Memory B cell (primary cell): ENCODE measurements around the gene ZFP36L2.

Experiments
- ATAC-seq: fragments of 150-1000 bp; cut with Tn5 transposase; 2 replicates; pipeline ENCODE4 v1.10.0; 2021; ENCODE audit warnings: low read depth, mild to moderate bottlenecking, moderate library complexity
- DNase-seq, 2 donors: peaks; one replicate each; pipeline ENCODE4 v3.0.0; 2022; ENCODE audit warnings: low spot score in 2 of 2
- H3K27ac Mint-ChIP-seq: one replicate; pipeline ENCODE4 v1.8.0; 2022; ENCODE audit warnings: mild to moderate bottlenecking, moderate library complexity, mixed read lengths
- H3K27me3 Mint-ChIP-seq: one replicate; pipeline ENCODE4 v1.8.0; 2022; ENCODE audit warnings: mixed read lengths
- H3K36me3 Mint-ChIP-seq: one replicate; pipeline ENCODE4 v1.8.0; 2022; ENCODE audit warnings: mild to moderate bottlenecking, mixed read lengths
- H3K4me1 Mint-ChIP-seq: one replicate; pipeline ENCODE4 v1.8.0; 2022; ENCODE audit warnings: mixed read lengths
- H3K4me3 Mint-ChIP-seq: one replicate; pipeline ENCODE4 v1.8.0; 2022; ENCODE audit warnings: mild to moderate bottlenecking, moderate library complexity, mixed read lengths
- H3K9me3 Mint-ChIP-seq: one replicate; pipeline ENCODE4 v1.8.0; 2022; ENCODE audit warnings: mixed read lengths

The ZFP36L2 gene

GRCh38 chr2:43186679-43187374, 39.6 kb downstream of the ZFP36L2 start:
- DNase-seq (no peak), ATAC-seq (no peak)
- Mint-ChIP-seq H3K36me3 (no peaks in the 10 kb centered on the region), H3K4me3 (no peak overlapping the region), H3K27me3 (no peaks in the 10 kb centered on the region), H3K27ac (no peak overlapping the region), H3K9me3 (no peaks in the 10 kb centered on the region), H3K4me1 (peaks cover 11% of the 10 kb centered on the region)

- H3K9me3 Mint-ChIP-seq = no peaks in the 10 kb centered on the region
- ATAC-seq = no peak
- H3K27ac Mint-ChIP-seq = peak overlapping the region; percentile 61
- H3K4me3 Mint-ChIP-seq = no peak overlapping the region
- H3K27me3 Mint-ChIP-seq = no peaks in the 10 kb centered on the region
- H3K36me3 Mint-ChIP-seq = peaks cover 3% of the 10 kb centered on the region
- peaks cover 12% of the 10 kb centered on the region for H3K4me1 Mint-ChIP-seq
- DNase-seq = no peak
These were observed 40.1 kb downstream of the ZFP36L2 start for GRCh38 chr2:43186321-43186678.

GRCh38 chr2:43185146-43185545, 41.3 kb downstream of the ZFP36L2 start:
- Mint-ChIP-seq H3K4me1 (peaks cover 16% of the 10 kb centered on the region), H3K27me3 (no peaks in the 10 kb centered on the region), H3K4me3 (no peak overlapping the region), H3K27ac (no peak overlapping the region), H3K36me3 (peaks cover 6% of the 10 kb centered on the region), H3K9me3 (no peaks in the 10 kb centered on the region)
- DNase-seq (no peak), ATAC-seq (no peak)

- peaks cover 6% of the 10 kb centered on the region for H3K36me3 Mint-ChIP-seq
- no peaks in the 10 kb centered on the region for H3K9me3 Mint-ChIP-seq
- H3K4me1 Mint-ChIP-seq = peaks cover 16% of the 10 kb centered on the region
- ATAC-seq = no peak
- no peak overlapping the region for H3K4me3 Mint-ChIP-seq
- no peak overlapping the region for H3K27ac Mint-ChIP-seq
- no peaks in the 10 kb centered on the region for H3K27me3 Mint-ChIP-seq
- no peak for DNase-seq
These were observed 42.0 kb downstream of the ZFP36L2 start for GRCh38 chr2:43184339-43184895.

- no peak overlapping the region for H3K27ac Mint-ChIP-seq
These were observed 42.7 kb downstream of the ZFP36L2 start for GRCh38 chr2:43183743-43184142.

GRCh38 chr2:43180897-43181296, 45.5 kb downstream of the ZFP36L2 start:
- ATAC-seq (no peak), DNase-seq (no peak)
- H3K4me3 Mint-ChIP-seq = no peak overlapping the region
- peak overlapping the region; percentile 66 for H3K27ac Mint-ChIP-seq
- H3K27me3 Mint-ChIP-seq = no peaks in the 10 kb centered on the region
- peaks cover 6% of the 10 kb centered on the region for H3K36me3 Mint-ChIP-seq
- no peaks in the 10 kb centered on the region for H3K9me3 Mint-ChIP-seq
- peaks cover 18% of the 10 kb centered on the region for H3K4me1 Mint-ChIP-seq

More at GRCh38 chr2:43183743-43184142, 42.7 kb downstream of the ZFP36L2 start:
- ATAC-seq (no peak), DNase-seq (no peak)
- Mint-ChIP-seq H3K4me1 (peaks cover 13% of the 10 kb centered on the region), H3K9me3 (no peaks in the 10 kb centered on the region), H3K36me3 (peaks cover 6% of the 10 kb centered on the region), H3K27me3 (no peaks in the 10 kb centered on the region), H3K4me3 (no peak overlapping the region)

- H3K27ac Mint-ChIP-seq = no peak overlapping the region
- H3K36me3 Mint-ChIP-seq = peaks cover 6% of the 10 kb centered on the region
- H3K27me3 Mint-ChIP-seq = no peaks in the 10 kb centered on the region
- ATAC-seq (no peak), DNase-seq (no peak)
- H3K9me3 Mint-ChIP-seq = no peaks in the 10 kb centered on the region
- no peak overlapping the region for H3K4me3 Mint-ChIP-seq
- peaks cover 27% of the 10 kb centered on the region for H3K4me1 Mint-ChIP-seq
These were observed 46.5 kb downstream of the ZFP36L2 start for GRCh38 chr2:43179942-43180341.

GRCh38 chr2:43178602-43179542, 47.5 kb downstream of the ZFP36L2 start:
- peaks cover 35% of the 10 kb centered on the region for H3K4me1 Mint-ChIP-seq
- H3K27ac Mint-ChIP-seq = peak overlapping the region; percentile 83
- DNase-seq = no peak
- ATAC-seq = no peak
- H3K9me3 Mint-ChIP-seq = no peaks in the 10 kb centered on the region
- H3K4me3 Mint-ChIP-seq = no peak overlapping the region
- H3K36me3 Mint-ChIP-seq = peaks cover 6% of the 10 kb centered on the region
- no peaks in the 10 kb centered on the region for H3K27me3 Mint-ChIP-seq

GRCh38 chr2:43178055-43178598, 48.3 kb downstream of the ZFP36L2 start:
- Mint-ChIP-seq H3K4me1 (peaks cover 40% of the 10 kb centered on the region), H3K36me3 (peaks cover 6% of the 10 kb centered on the region), H3K27me3 (no peaks in the 10 kb centered on the region), H3K27ac (peak overlapping the region; percentile 83), H3K9me3 (no peaks in the 10 kb centered on the region), H3K4me3 (no peak overlapping the region)
- DNase-seq (no peak), ATAC-seq (no peak)

GRCh38 chr2:43176449-43176848, 50.0 kb downstream of the ZFP36L2 start:
- H3K36me3 Mint-ChIP-seq = peaks cover 4% of the 10 kb centered on the region
- no peaks in the 10 kb centered on the region for H3K9me3 Mint-ChIP-seq
- no peak for DNase-seq
- peak overlapping the region; percentile 99 for H3K27ac Mint-ChIP-seq
- ATAC-seq = no peak
- no peak overlapping the region for H3K4me3 Mint-ChIP-seq
- no peaks in the 10 kb centered on the region for H3K27me3 Mint-ChIP-seq
- peaks cover 39% of the 10 kb centered on the region for H3K4me1 Mint-ChIP-seq

- H3K9me3 Mint-ChIP-seq = no peaks in the 10 kb centered on the region
- no peak overlapping the region for H3K4me3 Mint-ChIP-seq
- H3K36me3 Mint-ChIP-seq = no peaks in the 10 kb centered on the region
- H3K4me1 Mint-ChIP-seq = peaks cover 37% of the 10 kb centered on the region
- H3K27me3 Mint-ChIP-seq = no peaks in the 10 kb centered on the region
- no peak for DNase-seq
- no peak for ATAC-seq
- peak overlapping the region; percentile 99 for H3K27ac Mint-ChIP-seq
These were observed 50.5 kb downstream of the ZFP36L2 start for GRCh38 chr2:43175876-43176275.

GRCh38 chr2:43175020-43175441, 51.4 kb downstream of the ZFP36L2 start:
- peak overlapping the region; percentile 65 for H3K4me3 Mint-ChIP-seq
- DNase-seq = no peak
- ATAC-seq = no peak
- H3K4me1 Mint-ChIP-seq = peaks cover 42% of the 10 kb centered on the region
- H3K9me3 Mint-ChIP-seq = no peaks in the 10 kb centered on the region
- H3K36me3 Mint-ChIP-seq = no peaks in the 10 kb centered on the region
- H3K27ac Mint-ChIP-seq = peak overlapping the region; percentile 99
- no peaks in the 10 kb centered on the region for H3K27me3 Mint-ChIP-seq

- peak; percentile 52 to 78 for DNase-seq
- H3K36me3 Mint-ChIP-seq = no peaks in the 10 kb centered on the region
- ATAC-seq = peak; percentile 86
- H3K4me3 Mint-ChIP-seq = peak overlapping the region; percentile 65
- peak overlapping the region; percentile 99 for H3K27ac Mint-ChIP-seq
- H3K4me1 Mint-ChIP-seq = peaks cover 46% of the 10 kb centered on the region
- no peaks in the 10 kb centered on the region for H3K9me3 Mint-ChIP-seq
- no peaks in the 10 kb centered on the region for H3K27me3 Mint-ChIP-seq
These were observed 52.0 kb downstream of the ZFP36L2 start for GRCh38 chr2:43174368-43174916.
